HG03108 (cell line): ENCODE measurements around the gene CACNG4.

Experiments used
- ATAC-seq: cut with Tn5 transposase; IDR thresholded peaks from one replicate; pipeline ENCODE4 v1.9.1; 2021; ENCODE audit warnings: moderate library complexity; ENCODE audit not compliant: unreplicated experiment

Gene CACNG4

GRCh38 chr17:67055811-67056745 is 91.6 kb downstream of the CACNG4 start:
- no peak for ATAC-seq

- ATAC-seq, result no peak
These were observed 92.4 kb downstream of the CACNG4 start for GRCh38 chr17:67056746-67057490.

GRCh38 chr17:67058036-67058435 is 93.5 kb downstream of the CACNG4 start:
- ATAC-seq, result no peak

GRCh38 chr17:67059372-67059771 is 94.9 kb downstream of the CACNG4 start:
- ATAC-seq, result no peak

GRCh38 chr17:67063141-67063540 is 98.6 kb downstream of the CACNG4 start:
- no peak for ATAC-seq

- ATAC-seq, result no peak
These were observed 102.2 kb downstream of the CACNG4 start for GRCh38 chr17:67066717-67067116.

- ATAC-seq, result no peak
These were observed 103.3 kb downstream of the CACNG4 start for GRCh38 chr17:67067571-67068482.

GRCh38 chr17:67068999-67069398 is 104.5 kb downstream of the CACNG4 start:
- ATAC-seq, result no peak

GRCh38 chr17:67069603-67070136 is 105.2 kb downstream of the CACNG4 start:
- ATAC-seq, result no peak

GRCh38 chr17:67071595-67071994 is 107.1 kb downstream of the CACNG4 start:
- ATAC-seq, result no peak

GRCh38 chr17:67072885-67073284 is 108.4 kb downstream of the CACNG4 start:
- ATAC-seq, result no peak

GRCh38 chr17:67074781-67075180 is 110.3 kb downstream of the CACNG4 start:
- no peak for ATAC-seq

- no peak for ATAC-seq
These were observed 111.8 kb downstream of the CACNG4 start for GRCh38 chr17:67076290-67076689.

- ATAC-seq, result no peak
These were observed 113.8 kb downstream of the CACNG4 start for GRCh38 chr17:67078292-67078691.

GRCh38 chr17:67079491-67079890 is 115.0 kb downstream of the CACNG4 start:
- ATAC-seq, result no peak

- ATAC-seq, result no peak
These were observed 116.3 kb downstream of the CACNG4 start for GRCh38 chr17:67080804-67081203.

- peak; percentile 57 for ATAC-seq
These were observed 117.6 kb downstream of the CACNG4 start for GRCh38 chr17:67082107-67082506.
